Keratinocyte (primary cell): ENCODE data around the gene PIGH. TPM values are rescaled to one million over a fixed set of nuclear protein-coding genes. Genes with fewer than 3 reads are reported as not detected.
"Not testable (repeated sequence)": the region's sequence is repeated elsewhere in the genome, so short reads cannot be mapped to it uniquely, and the experiment has no call there.

Experiments used
- DNase-seq: peaks from one replicate; pipeline ENCODE4 v3.0.0-alpha.2; 2011; ENCODE audit warnings: low read depth, missing footprints, low spot score
- FAIRE-seq: peaks from 2 replicates; lab custom pipeline; 2011; peaks lifted over from hg19 to GRCh38; lab: Jason Lieb, UNC
- H2AFZ ChIP-seq: 2 replicates; pipeline ENCODE4 v1.6.0; 2012; ENCODE audit warnings: low read length, control low read depth, inconsistent platforms; ENCODE audit not compliant: control insufficient read depth
- H3K27ac ChIP-seq: 2 replicates; pipeline ENCODE4 v1.5.1; 2011; ENCODE audit warnings: low read length; ENCODE audit not compliant: control insufficient read depth, insufficient read depth
- H3K27me3 ChIP-seq: 3 replicates; pipeline ENCODE4 v1.6.0; 2011; ENCODE audit warnings: low read length; ENCODE audit not compliant: control insufficient read depth, insufficient read depth; ENCODE audit errors: extremely low read depth
- H3K36me3 ChIP-seq, 2 experiments: 2 replicates in 1 of 2; 3 replicates in 1 of 2; pipeline ENCODE4 v1.5.1; 2011; ENCODE audit warnings: low read length in 2 of 2, mild to moderate bottlenecking in 1 of 2; ENCODE audit not compliant: control insufficient read depth in 2 of 2, insufficient read depth in 2 of 2; ENCODE audit errors: extremely low read depth in 1 of 2
- H3K4me1 ChIP-seq: 3 replicates; pipeline ENCODE4 v1.5.1; 2011; ENCODE audit warnings: low read length; ENCODE audit not compliant: control insufficient read depth, insufficient read depth; ENCODE audit errors: extremely low read depth
- H3K4me2 ChIP-seq: 3 replicates; pipeline ENCODE4 v1.6.0; 2011; ENCODE audit warnings: low read depth, low read length; ENCODE audit not compliant: control insufficient read depth, insufficient read depth; ENCODE audit errors: extremely low read depth
- H3K4me3 ChIP-seq, 3 experiments: fragments of 200-600 bp in 1 of 3; sonication (generic) in 1 of 3; 2 replicates in 2 of 3; 3 replicates in 1 of 3; pipeline ENCODE4 v1.5.1; 2011 to 2016; ENCODE audit warnings: low read length in 3 of 3, mild to moderate bottlenecking in 3 of 3, control low read depth in 2 of 3, inconsistent platforms in 1 of 3, low read depth in 1 of 3, mixed read lengths in 1 of 3, mixed run types in 1 of 3, moderate library complexity in 1 of 3; ENCODE audit not compliant: control insufficient read depth in 2 of 3, insufficient read depth in 2 of 3; ENCODE audit errors: extremely low read depth in 1 of 3
- H3K79me2 ChIP-seq: 2 replicates; pipeline ENCODE4 v1.6.0; 2012; ENCODE audit warnings: low read length; ENCODE audit not compliant: control insufficient read depth, insufficient read depth
- H3K9ac ChIP-seq: 3 replicates; pipeline ENCODE4 v1.6.0; 2011; ENCODE audit warnings: low read length; ENCODE audit not compliant: control insufficient read depth, insufficient read depth; ENCODE audit errors: extremely low read depth
- H3K9me1 ChIP-seq: 3 replicates; pipeline ENCODE4 v1.6.0; 2011; ENCODE audit warnings: low read length; ENCODE audit not compliant: control insufficient read depth, insufficient read depth; ENCODE audit errors: extremely low read depth
- H3K9me3 ChIP-seq: 2 replicates; pipeline ENCODE4 v1.5.1; 2012; ENCODE audit warnings: low read depth, low read length; ENCODE audit not compliant: control insufficient read depth
- H4K20me1 ChIP-seq: 3 replicates; pipeline ENCODE4 v1.6.0; 2011; ENCODE audit warnings: low read length; ENCODE audit not compliant: control insufficient read depth, insufficient read depth; ENCODE audit errors: extremely low read depth
- EZH2 ChIP-seq: IDR thresholded peaks from one replicate; pipeline ENCODE4 v1.6.1; 2012; ENCODE audit warnings: inconsistent platforms, mild to moderate bottlenecking, low read length, moderate library complexity
- dilution Hi-C: fragments of 300-500 bp; cut with MboI; formaldehyde crosslinking; loops from one replicate; pipeline ENCODE4 v1.7.0; 2020; ENCODE audit warnings: low sequenced_read_pairs; ENCODE audit not compliant: extremely low pct_ligation_motif_present
- polyA plus RNA-seq, 5 experiments: library from polyadenylated mRNA; depleted of rRNA in 3 of 5; stranded (reverse) in 3 of 5; stranded (forward) in 1 of 5; unstranded in 1 of 5; fragments of >200 nt; gene quantifications; 1 replicate in 1 of 5; 2 replicates in 3 of 5; 3 replicates in 1 of 5; pipeline versions ENCODE4 v1.2.1 to v1.2.3, GENCODE V29; 2011 to 2012; ENCODE audit warnings: missing spikeins in 2 of 5, low read depth in 1 of 5, low replicate concordance in 1 of 5
- TF ChIP-seq, protein P1 (sequence below), 3 experiments: IDR thresholded peaks in 1 of 3; conservative IDR thresholded peaks in 1 of 3; optimal IDR thresholded peaks in 1 of 3; 2 replicates in 2 of 3; 3 replicates in 1 of 3; pipeline versions ENCODE3 to v1.5.1; 2011; ENCODE audit warnings: low read length in 3 of 3, mild to moderate bottlenecking in 3 of 3, moderate library complexity in 2 of 3, control low read depth in 1 of 3, inconsistent platforms in 1 of 3; ENCODE audit not compliant: insufficient read depth in 2 of 3; ENCODE audit errors: extremely low read depth in 1 of 3

PIGH gene
- polyA plus RNA-seq, 1 donor (not counting 4 experiments of a cell fraction or from before 2014, with no cell fraction given), result 29.9 TPM

DNA sequence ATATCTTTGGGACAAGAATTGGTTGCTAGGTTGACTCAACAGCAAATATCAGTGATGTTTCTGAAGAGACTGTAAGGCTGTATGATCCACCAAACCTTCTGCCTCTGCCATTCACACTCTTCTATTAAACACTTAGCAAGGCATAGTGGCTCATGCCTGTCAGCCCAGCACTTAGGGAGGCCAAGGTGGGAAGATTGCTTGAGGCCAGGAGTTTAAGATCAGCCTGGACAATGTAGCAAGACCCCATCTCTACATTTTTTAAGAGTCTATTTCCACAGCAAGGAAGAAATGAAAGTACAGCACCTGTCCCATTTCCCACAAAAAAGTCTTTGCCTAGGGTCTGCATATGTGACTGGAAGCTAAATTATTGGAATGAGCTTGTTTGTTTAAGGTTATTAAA lies 27.5 kb upstream of the PIGH start:
- H2AFZ ChIP-seq, result no peak overlapping the region
- peaks cover 0 to 4% of the 10 kb centered on the region in 2 experiments for H3K36me3 ChIP-seq
- FAIRE-seq (no peak), DNase-seq (no peak)
- H3K27me3 ChIP-seq, result no peaks in the 10 kb centered on the region
- H3K27ac ChIP-seq, result no peak overlapping the region
- TF ChIP-seq, protein P1, sequence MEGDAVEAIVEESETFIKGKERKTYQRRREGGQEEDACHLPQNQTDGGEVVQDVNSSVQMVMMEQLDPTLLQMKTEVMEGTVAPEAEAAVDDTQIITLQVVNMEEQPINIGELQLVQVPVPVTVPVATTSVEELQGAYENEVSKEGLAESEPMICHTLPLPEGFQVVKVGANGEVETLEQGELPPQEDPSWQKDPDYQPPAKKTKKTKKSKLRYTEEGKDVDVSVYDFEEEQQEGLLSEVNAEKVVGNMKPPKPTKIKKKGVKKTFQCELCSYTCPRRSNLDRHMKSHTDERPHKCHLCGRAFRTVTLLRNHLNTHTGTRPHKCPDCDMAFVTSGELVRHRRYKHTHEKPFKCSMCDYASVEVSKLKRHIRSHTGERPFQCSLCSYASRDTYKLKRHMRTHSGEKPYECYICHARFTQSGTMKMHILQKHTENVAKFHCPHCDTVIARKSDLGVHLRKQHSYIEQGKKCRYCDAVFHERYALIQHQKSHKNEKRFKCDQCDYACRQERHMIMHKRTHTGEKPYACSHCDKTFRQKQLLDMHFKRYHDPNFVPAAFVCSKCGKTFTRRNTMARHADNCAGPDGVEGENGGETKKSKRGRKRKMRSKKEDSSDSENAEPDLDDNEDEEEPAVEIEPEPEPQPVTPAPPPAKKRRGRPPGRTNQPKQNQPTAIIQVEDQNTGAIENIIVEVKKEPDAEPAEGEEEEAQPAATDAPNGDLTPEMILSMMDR (optimal IDR thresholded peaks at IDR 0.05 in 1 of 3, IDR thresholded peaks at IDR 0.05 in 1 of 3, conservative IDR thresholded peaks at IDR 0.05 in 1 of 3; ENCODE audit: extremely low read depth in 1 of 3, insufficient read depth in 2 of 3, low read length in 3 of 3), result no peak
- TF ChIP-seq EZH2, result no peak
- no peaks in the 10 kb centered on the region for H4K20me1 ChIP-seq
- H3K9me3 ChIP-seq, result no peaks in the 10 kb centered on the region
- H3K79me2 ChIP-seq, result no peaks in the 10 kb centered on the region
- H3K4me1 ChIP-seq, result peaks cover 11% of the 10 kb centered on the region
- no peak overlapping the region for H3K4me2 ChIP-seq
- no peaks in the 10 kb centered on the region for H3K9me1 ChIP-seq
- no peak overlapping the region for H3K9ac ChIP-seq
- H3K4me3 ChIP-seq, result no peak overlapping the region
- dilution Hi-C loops, result no loop called here

DNA sequence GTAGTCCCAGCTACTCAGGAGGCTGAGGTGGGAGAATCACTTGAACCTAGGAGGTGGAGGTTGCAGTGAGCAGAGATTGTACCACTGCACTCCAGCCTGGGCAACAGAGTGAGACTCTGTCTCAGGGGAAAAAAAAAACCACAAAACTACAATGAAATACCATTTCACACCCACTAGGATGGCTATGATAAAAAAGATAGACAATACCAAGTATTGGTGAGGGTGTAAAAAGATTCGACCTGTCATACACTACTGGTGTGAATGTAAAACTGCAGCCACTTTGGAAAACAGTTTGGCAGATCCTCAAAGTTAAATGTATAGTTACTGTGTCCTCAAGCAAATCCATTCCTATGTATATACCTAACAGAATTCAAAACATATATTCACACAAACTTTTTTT lies 26.1 kb upstream of the PIGH start:
- H4K20me1 ChIP-seq, H3K4me2 ChIP-seq, H3K36me3 ChIP-seq, H3K9me3 ChIP-seq, H3K27me3 ChIP-seq, H3K79me2 ChIP-seq, FAIRE-seq, H3K27ac ChIP-seq, H3K9ac ChIP-seq, DNase-seq, H2AFZ ChIP-seq, H3K9me1 ChIP-seq, H3K4me3 ChIP-seq, dilution Hi-C loops: not testable (repeated sequence)
- peaks cover 17% of the 10 kb centered on the region for H3K4me1 ChIP-seq

DNA sequence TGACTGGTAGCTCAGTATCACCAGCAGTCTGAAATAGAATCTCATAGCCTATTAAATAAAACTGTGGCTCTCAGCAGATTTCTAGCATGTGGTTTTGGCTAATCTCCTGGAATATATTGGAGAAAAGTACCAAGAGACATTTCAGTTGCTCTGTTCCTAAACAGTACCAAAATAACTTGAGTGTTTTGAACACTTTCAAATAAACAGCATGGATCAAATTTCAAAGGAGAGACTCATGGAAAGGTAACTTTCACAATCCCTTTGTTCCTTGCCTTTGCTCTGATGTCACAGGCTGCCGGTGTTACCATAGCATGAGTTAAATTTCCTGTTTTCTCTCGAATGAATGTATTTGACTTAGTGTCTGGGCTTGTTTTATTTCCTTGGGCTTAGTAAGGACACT lies 23.0 kb upstream of the PIGH start:
- dilution Hi-C loops, result no loop called here
- Histone ChIP-seq H3K79me2 (no peaks in the 10 kb centered on the region), H3K4me2 (peak overlapping the region; percentile 72), H3K9me1 (no peaks in the 10 kb centered on the region), H3K27ac (peak overlapping the region; percentile 92), H3K9ac (peak overlapping the region; percentile 57), H4K20me1 (no peaks in the 10 kb centered on the region), H3K36me3 (peaks cover 0 to 4% of the 10 kb centered on the region in 2 experiments), H3K27me3 (no peaks in the 10 kb centered on the region), H3K4me3 (peak overlapping the region in 2 of 3 experiments; percentile 27 to 36), H2AFZ (peak overlapping the region; percentile 27), H3K4me1 (peaks cover 30% of the 10 kb centered on the region), H3K9me3 (no peaks in the 10 kb centered on the region)
- TF ChIP-seq EZH2, result no peak
- TF ChIP-seq, protein P1 (optimal IDR thresholded peaks at IDR 0.05 in 1 of 3, IDR thresholded peaks at IDR 0.05 in 1 of 3, conservative IDR thresholded peaks at IDR 0.05 in 1 of 3; ENCODE audit: extremely low read depth in 1 of 3, insufficient read depth in 2 of 3, low read length in 3 of 3), result no peak
- FAIRE-seq (peak; percentile 69), DNase-seq (peak; percentile 30)
